Osteoblast (primary cell): Measurements from ENCODE around the gene TWF1. TPM values are rescaled to one million over a fixed set of nuclear protein-coding genes. Genes with fewer than 3 reads are reported as not detected.

Source experiments
- DNase-seq: peaks from one replicate; pipeline ENCODE4 v3.0.0; 2011; ENCODE audit warnings: low spot score, mixed read lengths; ENCODE audit not compliant: insufficient read length; ENCODE audit errors: missing footprints
- H2AFZ ChIP-seq: 2 replicates; pipeline ENCODE4 v1.6.0; 2011; ENCODE audit warnings: mild to moderate bottlenecking, low read length
- H3K27ac ChIP-seq: 2 replicates; pipeline ENCODE4 v1.5.1; 2011; ENCODE audit warnings: mild to moderate bottlenecking, low read depth, low read length, moderate library complexity
- H3K27me3 ChIP-seq: 2 replicates; pipeline ENCODE4 v1.6.0; 2012; ENCODE audit warnings: mild to moderate bottlenecking, control low read depth, inconsistent platforms, low read length, moderate library complexity; ENCODE audit not compliant: insufficient read depth
- H3K36me3 ChIP-seq: 2 replicates; pipeline ENCODE4 v1.5.1; 2011; ENCODE audit warnings: mild to moderate bottlenecking, low read length, control low read depth, moderate library complexity; ENCODE audit not compliant: insufficient read depth
- H3K4me1 ChIP-seq: 2 replicates; pipeline ENCODE4 v1.5.1; 2011; ENCODE audit warnings: mild to moderate bottlenecking, low read length, control low read depth, moderate library complexity; ENCODE audit not compliant: insufficient read depth
- H3K4me2 ChIP-seq: 2 replicates; pipeline ENCODE4 v1.6.0; 2011; ENCODE audit warnings: mild to moderate bottlenecking, low read length; ENCODE audit not compliant: insufficient read depth
- H3K4me3 ChIP-seq: fragments of 200-600 bp; sonication (generic); 3 replicates; pipeline ENCODE4 v1.5.1; 2012; ENCODE audit warnings: mild to moderate bottlenecking, low read length, inconsistent platforms; ENCODE audit not compliant: insufficient read depth
- H3K79me2 ChIP-seq: 2 replicates; pipeline ENCODE4 v1.6.0; 2012; ENCODE audit warnings: mild to moderate bottlenecking, low read length, control low read depth, inconsistent platforms; ENCODE audit not compliant: insufficient read depth
- H3K9me3 ChIP-seq: 2 replicates; pipeline ENCODE4 v1.5.1; 2011; ENCODE audit warnings: low read depth, low read length, control low read depth
- H4K20me1 ChIP-seq: 2 replicates; pipeline ENCODE4 v1.6.0; 2012; ENCODE audit warnings: mild to moderate bottlenecking, low read length, control low read depth; ENCODE audit not compliant: insufficient read depth
- CTCF ChIP-seq: IDR thresholded peaks from 2 replicates; pipeline ENCODE4 v1.5.1; 2011; ENCODE audit warnings: mild to moderate bottlenecking, low read depth, low read length, moderate library complexity; ENCODE audit errors: extremely low read depth
- total RNA-seq: library from RNA; depleted of rRNA; stranded (reverse); fragments of >200 nt; gene quantifications from 2 replicates; pipeline ENCODE4 v1.2.3, GENCODE V29; 2012

The TWF1 gene
- total RNA-seq, 1 donor: 180 TPM

- no peak for TF ChIP-seq CTCF
Observed at GRCh38 chr12:43835656-43836474, 29.7 kb upstream of the TWF1 start, which contains the start of gene TMEM117. TMEM117 (plus strand) TSS chr12:43836081.

GRCh38 chr12:43835264-43835655 lies 29.1 kb upstream of the TWF1 start:
- DNase-seq: peak; percentile 70
- no peak overlapping the region for H3K27ac ChIP-seq
- no peaks in the 10 kb centered on the region for H3K9me3 ChIP-seq
- peaks cover 19% of the 10 kb centered on the region for H3K79me2 ChIP-seq
- peak overlapping the region; percentile 81 for H3K4me2 ChIP-seq
- H2AFZ ChIP-seq: peak overlapping the region; percentile 75
- no peak for TF ChIP-seq CTCF
- H4K20me1 ChIP-seq: no peaks in the 10 kb centered on the region
- H3K36me3 ChIP-seq: no peaks in the 10 kb centered on the region
- no peaks in the 10 kb centered on the region for H3K27me3 ChIP-seq
- peak overlapping the region; percentile 80 for H3K4me3 ChIP-seq
- peaks cover 5% of the 10 kb centered on the region for H3K4me1 ChIP-seq

More at GRCh38 chr12:43835656-43836474, 29.7 kb upstream of the TWF1 start, which contains the start of gene TMEM117:
- H3K4me2 ChIP-seq: peak within 1 kb of the TSS; percentile 81
- H3K79me2 ChIP-seq: peaks cover 25% of the 10 kb centered on the region
- peak within 1 kb of the TSS; percentile 80 for H3K4me3 ChIP-seq
- peak; percentile 94 for DNase-seq
- H2AFZ ChIP-seq: peak within 1 kb of the TSS; percentile 76
- H3K36me3 ChIP-seq: no peaks in the 10 kb centered on the region
- H4K20me1 ChIP-seq: no peaks in the 10 kb centered on the region
- no peaks in the 10 kb centered on the region for H3K9me3 ChIP-seq
- peaks cover 5% of the 10 kb centered on the region for H3K4me1 ChIP-seq
- H3K27me3 ChIP-seq: no peaks in the 10 kb centered on the region
- H3K27ac ChIP-seq: peak within 1 kb of the TSS; percentile 54

- Histone ChIP-seq H3K9me3 (no peaks in the 10 kb centered on the region), H3K4me1 (peaks cover 12% of the 10 kb centered on the region), H3K36me3 (no peaks in the 10 kb centered on the region), H3K4me2 (no peak overlapping the region), H3K27ac (no peak overlapping the region), H4K20me1 (no peaks in the 10 kb centered on the region), H3K27me3 (no peaks in the 10 kb centered on the region), H2AFZ (no peak overlapping the region), H3K4me3 (no peak overlapping the region), H3K79me2 (peaks cover 3% of the 10 kb centered on the region)
- no peak for TF ChIP-seq CTCF
- peak; percentile 73 for DNase-seq
Observed at GRCh38 chr12:43832463-43833168, 26.5 kb upstream of the TWF1 start.

DNA sequence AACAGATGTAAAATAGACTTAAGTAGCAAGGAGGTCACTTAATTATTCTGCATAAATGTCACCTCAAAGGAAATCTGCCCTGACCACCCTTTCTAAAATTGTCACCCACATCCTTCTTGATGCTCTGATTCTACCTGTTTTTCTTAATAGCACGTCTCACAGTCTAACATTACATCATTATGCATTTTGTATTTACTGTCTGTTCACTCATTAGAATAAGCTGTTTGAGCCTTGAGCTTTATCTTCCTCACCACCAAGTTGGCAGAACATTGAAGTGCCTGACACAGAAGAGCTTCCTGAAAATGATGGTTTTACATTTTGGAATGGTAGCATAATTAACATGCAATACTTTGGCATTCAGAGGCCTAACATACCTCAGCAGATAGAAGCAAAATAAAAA lies 21.0 kb upstream of the TWF1 start:
- H4K20me1 ChIP-seq: no peaks in the 10 kb centered on the region
- no peak overlapping the region for H2AFZ ChIP-seq
- TF ChIP-seq CTCF: no peak
- no peaks in the 10 kb centered on the region for H3K9me3 ChIP-seq
- no peaks in the 10 kb centered on the region for H3K36me3 ChIP-seq
- peaks cover 7% of the 10 kb centered on the region for H3K4me1 ChIP-seq
- H3K79me2 ChIP-seq: no peaks in the 10 kb centered on the region
- no peaks in the 10 kb centered on the region for H3K27me3 ChIP-seq
- no peak for DNase-seq
- H3K4me3 ChIP-seq: no peak overlapping the region
- no peak overlapping the region for H3K27ac ChIP-seq
- no peak overlapping the region for H3K4me2 ChIP-seq
